NCI-H2107 treated with DMSO at 0.1 percent for 48 hours (cell line): ENCODE results near the gene ZGLP1.

ENCODE experiments used
- DNase-seq: peaks from one replicate; lab custom pipeline; 2025; ENCODE audit not compliant: unreplicated experiment; lab: John Stamatoyannopoulos, UW

ZGLP1 gene

GRCh38 chr19:10328558-10329429, 19.2 kb upstream of the ZGLP1 start:
- DNase-seq = no peak

DNA sequence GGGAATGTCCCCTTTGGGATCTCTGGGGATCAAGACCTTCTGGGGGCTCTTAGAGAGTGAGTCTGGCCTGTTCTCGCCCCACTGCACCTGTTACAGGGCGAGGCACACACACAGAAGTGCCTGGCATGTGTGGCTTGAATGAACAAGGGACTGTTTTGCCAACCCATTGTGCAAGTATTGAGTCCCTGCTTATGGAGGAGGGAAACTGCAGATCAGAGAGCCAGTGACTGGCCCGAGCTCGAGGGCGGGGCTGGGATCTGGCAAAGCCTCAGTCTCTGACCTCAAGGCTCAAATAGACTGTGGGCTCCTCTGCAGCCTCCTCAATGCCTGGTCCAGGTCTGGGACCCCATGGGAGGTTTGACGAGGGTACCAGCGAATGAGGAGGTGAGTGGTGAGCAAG, 18.2 kb upstream of the ZGLP1 start:
- no peak for DNase-seq

- no peak for DNase-seq
These were observed 16.1 kb upstream of the ZGLP1 start for GRCh38 chr19:10325732-10326131.

DNA sequence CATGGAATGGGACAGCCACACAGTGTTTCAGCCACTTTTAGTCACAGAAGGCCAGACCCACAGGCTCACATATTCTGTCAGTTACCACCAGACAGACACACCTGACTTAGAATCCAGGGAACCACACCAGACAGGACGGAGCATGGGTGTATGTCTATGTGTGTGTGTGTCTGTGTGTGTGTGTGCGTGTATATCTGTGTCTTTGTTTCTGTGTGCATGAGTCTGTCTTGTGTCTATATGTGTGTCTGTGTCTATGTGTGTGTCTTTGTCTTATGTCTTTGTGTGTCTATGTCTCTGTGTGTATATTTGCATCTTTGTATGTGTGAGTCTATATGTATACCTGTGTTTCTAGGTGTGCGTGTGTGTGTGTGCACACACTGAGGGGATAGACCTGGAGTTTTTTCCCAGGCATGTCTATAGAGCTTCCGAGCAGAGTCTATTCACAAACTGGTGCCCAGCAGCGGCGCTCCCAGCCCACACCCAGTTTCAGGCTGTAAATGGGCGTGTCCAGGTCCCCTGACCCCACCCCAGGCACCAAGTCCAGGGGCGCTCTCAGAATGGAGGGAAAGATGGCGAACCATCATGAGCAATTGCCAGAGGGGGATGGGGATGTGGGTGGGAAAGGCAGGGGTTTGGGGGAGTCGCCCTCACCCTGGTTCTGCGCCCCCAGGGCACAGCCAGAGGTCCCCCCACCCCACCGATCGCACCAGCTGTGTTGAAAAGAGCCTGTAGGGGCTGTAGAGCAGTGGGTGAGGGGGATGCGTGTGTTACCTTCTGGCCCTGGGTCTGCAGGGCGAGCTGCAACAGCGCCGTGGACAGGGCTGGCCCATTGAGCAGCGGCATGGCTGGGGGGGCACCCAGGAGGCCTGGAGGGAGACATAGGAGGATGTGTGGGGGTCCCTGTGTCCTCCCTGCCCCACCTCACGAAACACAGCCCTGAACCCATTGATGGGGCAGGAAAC, 12.5 kb upstream of the ZGLP1 start:
- DNase-seq = no peak

DNA sequence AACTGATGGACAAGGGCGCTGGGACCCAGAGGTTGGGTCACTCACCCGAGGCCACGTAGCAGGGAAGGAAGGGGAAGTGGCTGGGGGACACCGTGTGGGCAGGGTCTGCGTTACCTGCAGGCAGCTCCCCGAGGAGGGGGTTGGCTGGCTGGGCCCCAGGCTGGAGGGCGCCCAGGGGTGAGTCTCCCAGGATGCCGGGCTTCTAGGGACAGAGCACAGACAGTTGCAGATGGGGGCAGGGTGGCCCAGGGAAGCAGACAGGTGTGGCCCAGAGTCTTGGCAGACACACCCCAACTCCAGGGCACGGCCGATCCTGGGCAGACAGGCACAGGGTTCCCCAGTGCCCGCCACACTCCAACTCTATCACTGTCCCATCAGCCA, 11.8 kb upstream of the ZGLP1 start:
- DNase-seq = no peak

- DNase-seq = no peak
These were observed 11.2 kb upstream of the ZGLP1 start for GRCh38 chr19:10320602-10321416.

DNA sequence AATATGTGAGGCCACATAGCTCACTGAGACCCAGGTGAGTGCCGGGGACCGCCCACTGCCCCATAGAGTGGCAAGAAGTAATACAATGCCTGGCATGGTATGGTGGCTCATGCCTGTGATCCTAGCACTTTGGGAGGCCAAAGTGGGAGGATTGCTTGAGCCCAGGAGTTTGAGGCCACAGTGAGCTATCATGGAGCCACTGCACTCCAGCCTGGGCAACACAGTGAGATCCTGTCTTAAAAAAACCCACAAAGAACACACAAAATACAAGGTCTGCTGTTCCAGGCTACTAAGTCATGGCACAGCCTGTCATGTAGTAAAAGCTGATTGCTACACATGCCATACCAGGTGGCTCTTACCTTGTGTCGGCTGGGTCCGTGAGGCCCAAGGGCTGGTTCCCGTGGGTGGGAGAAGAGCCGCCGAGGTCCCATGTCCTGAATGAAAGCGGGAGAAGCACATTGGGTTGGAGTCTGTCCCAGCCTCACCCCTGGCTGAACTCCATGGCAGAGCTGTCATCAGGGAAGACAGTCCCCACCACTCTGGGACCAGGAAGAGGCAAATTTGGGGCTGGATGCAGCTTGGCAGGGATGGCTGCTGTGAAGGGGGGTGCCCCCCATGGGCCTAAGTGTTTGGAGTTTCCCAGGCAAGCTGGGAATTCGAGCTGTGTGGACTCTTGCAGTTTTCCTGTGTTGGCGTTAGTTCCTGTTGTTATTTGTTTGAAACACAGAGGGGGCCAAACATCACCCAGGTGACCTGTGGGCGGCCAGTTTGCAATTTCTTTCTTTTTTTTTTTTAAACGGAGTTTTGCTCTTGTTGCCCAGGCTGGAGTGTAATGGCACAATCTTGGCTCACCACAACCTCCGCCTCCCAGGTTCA, 9.4 kb upstream of the ZGLP1 start:
- no peak for DNase-seq

DNA sequence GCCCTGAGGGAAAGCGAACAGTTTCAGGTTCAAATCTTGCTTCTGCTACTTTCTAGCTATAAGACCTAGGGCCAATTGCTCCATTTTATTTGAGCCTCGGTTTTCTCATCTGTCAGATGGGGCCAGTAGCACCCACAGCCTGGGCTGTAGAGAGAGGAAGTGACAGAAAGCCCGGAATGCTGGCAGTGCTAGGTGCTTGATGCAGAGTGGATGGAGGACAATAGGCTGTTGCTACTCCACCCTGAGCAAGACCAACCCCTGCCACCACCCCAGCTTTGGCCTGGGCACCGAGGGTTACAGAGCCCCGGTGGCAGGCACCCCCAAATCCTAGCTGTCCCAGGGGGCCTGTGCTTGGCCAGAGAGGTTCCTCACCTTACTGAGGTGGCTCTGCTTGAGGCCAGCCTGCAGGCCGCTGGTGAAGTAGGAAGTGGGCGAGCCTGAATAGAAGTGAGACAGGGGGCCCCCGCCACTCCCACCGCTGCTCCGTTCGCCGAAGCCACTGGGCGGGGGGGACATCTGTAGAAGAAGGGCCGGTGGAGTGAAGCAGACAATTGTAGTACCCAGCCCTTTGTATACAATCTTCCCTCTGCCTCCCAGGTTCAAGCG, 8.3 kb upstream of the ZGLP1 start:
- no peak for DNase-seq

- no peak for DNase-seq
These were observed 7.6 kb upstream of the ZGLP1 start for GRCh38 chr19:10317045-10317856.

- DNase-seq = no peak
These were observed 6.8 kb upstream of the ZGLP1 start for GRCh38 chr19:10316229-10317044.

GRCh38 chr19:10315335-10316214, 6.0 kb upstream of the ZGLP1 start, which contains the start of gene FDX2:
FDX2 (minus strand) TSS chr19:10316015; CDS start chr19:10315996, 19 bp downstream.
- peak; percentile 73 for DNase-seq

DNA sequence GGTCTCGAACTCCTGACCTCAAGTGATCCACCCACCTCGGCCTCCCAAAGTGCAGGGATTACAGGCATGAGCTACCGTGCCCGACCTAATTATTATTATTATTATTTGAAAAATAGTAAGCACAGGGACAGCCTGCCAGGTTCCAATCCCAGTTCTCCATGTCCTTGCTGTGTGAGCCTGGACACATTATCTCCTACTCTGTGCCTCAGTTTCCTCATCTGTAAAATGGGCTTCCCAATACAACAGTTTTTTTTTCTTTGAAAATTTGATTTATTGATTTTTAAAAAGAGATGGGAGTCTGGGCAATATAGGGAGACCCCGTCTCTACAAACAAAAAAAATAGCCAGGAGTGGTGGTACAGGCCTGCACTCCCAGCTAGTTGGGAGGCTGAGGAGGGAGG, 3.3 kb downstream of the ZGLP1 start:
- no peak for DNase-seq

DNA sequence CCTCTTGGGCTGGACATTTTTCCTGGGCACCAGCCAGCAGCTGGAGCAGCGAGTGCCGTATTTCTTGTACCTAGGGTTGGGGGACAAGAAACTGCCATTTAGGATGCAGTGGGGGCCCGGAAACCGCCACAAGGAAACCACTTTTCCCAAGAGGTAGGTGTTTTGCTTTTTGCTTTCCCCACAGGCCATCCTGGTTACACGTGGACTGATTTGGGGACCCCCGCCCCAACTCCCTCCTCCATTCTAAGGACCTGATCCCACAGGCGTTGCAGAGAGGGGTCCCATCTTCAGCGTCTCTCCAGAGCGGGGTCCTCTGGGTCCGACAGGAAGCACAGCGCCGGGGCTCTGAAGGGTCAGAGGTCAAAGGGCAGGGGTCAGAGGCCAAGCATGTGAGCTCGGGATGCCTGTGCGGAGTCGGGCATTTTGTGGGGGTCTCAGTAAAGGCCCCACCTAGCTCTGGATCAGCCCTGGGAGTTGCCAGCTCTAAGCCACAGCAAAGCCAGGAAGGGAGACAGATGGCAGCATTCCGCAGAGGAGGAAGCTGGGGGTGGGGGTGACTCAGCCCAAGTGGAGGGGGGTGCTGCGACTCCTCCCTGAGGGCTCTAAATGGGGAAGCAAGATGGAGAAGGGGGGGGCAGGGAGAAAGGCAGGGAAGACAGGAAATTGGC, 4.3 kb downstream of the ZGLP1 start:
- no peak for DNase-seq

DNA sequence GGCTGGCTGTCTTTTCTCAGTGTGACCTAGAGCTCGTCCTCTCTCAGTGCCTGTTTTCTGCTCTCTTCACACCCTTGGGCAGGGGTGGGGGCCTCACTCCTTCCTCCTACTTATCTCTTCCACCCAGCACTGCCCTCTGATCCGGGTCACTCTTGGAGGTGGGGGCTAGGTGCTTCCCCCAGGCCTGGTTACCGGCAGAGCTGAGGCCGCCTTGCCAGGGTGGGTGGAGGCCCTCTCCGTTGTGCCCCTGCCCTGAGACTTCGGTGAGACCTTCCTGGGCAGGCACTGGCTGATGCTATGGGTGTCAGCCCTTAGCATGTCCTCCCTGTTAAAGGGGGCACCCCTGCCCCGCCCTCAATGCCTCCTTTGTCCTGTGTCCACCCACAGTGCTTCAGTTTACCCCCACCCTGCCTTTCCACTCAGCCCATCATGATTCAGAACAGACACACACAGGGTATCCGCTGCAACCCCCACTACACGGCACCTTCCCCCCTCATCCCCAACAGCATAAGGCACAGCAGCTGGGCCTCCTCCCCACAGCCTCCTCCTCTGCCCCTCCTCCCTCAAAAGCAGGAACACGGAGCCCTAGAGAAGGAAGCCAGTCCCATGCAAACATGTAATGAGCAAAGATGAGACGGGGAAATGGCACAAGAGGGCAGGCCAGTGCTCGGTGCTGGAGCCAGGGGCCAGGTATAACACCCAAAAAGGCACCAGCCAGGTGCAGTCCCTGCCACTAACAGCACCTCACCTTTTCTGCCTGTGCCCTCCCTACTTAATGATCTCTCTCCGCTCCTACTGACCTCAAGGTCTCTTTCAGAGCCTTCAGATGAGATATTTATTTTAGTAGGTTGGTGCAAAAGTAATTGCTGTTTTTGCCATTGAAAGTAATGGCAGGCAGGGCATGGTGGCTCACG, 9.8 kb downstream of the ZGLP1 start:
- DNase-seq = no peak

DNA sequence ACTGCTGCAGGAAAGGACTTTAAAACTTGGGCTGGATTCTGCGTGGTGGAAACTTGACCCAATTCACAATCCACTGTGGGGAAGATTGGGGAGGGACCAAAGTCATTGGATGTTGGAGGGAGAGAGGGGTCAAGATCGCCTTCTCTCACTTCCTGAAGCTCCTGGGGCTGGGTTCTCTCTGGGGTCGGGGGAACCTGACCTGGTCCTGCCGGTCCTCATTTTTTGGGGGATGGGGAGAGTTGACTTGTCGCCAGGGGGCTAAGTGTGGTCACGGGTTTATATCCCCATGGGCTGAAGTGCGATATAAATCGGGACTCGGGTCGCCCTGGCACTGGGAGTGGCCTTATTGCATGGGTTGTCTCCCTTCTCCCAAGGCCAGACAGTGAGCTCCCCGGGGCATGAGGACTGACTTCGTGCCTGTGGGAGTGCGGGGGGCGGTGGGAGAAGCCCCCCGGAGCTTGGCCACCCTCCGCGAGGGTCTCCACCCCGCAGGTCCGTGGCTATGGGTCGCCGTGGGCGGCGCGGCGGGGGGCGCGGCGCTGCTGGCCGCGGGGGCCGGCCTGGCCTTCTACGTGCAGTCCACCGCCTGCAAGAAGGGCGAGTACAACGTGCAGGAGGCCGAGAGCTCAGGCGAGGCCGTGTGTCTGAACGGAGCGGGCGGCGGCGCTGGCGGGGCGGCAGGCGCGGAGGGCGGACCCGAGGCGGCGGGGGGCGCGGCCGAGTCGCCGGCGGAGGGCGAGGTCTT, 13.6 kb downstream of the ZGLP1 start:
- no peak for DNase-seq
